DND-41 (cell line): ENCODE results near the gene AOPEP.

ENCODE experiments used
- ATAC-seq: fragments of 200-7000 bp; cut with Tn5 transposase; 3 replicates; pipeline ENCODE4 v1.9.1; 2021; ENCODE audit warnings: low read depth; ENCODE audit not compliant: insufficient read depth
- DNase-seq: peaks from one replicate; pipeline ENCODE4 v3.0.0-alpha.2; 2020
- H2AFZ ChIP-seq: 2 replicates; pipeline ENCODE4 v1.6.0; 2012; ENCODE audit warnings: low read depth, low read length
- H3K27ac ChIP-seq: 2 replicates; pipeline ENCODE4 v1.5.1; 2012; ENCODE audit warnings: low read length, inconsistent platforms
- H3K27me3 ChIP-seq: fragments of 200-600 bp; sonication (generic); 2 replicates; pipeline ENCODE4 v1.6.0; 2012; ENCODE audit warnings: low read length, mild to moderate bottlenecking, inconsistent platforms; ENCODE audit not compliant: insufficient read depth, poor library complexity
- H3K36me3 ChIP-seq: 2 replicates; pipeline ENCODE4 v1.5.1; 2012; ENCODE audit warnings: low read length, inconsistent platforms; ENCODE audit not compliant: insufficient read depth
- H3K4me1 ChIP-seq: 2 replicates; pipeline ENCODE4 v1.5.1; 2012; ENCODE audit warnings: mild to moderate bottlenecking, low read length; ENCODE audit not compliant: insufficient read depth
- H3K4me2 ChIP-seq: 2 replicates; pipeline ENCODE4 v1.6.0; 2012; ENCODE audit warnings: mild to moderate bottlenecking, moderate library complexity, low read length, inconsistent platforms; ENCODE audit not compliant: insufficient read depth
- H3K4me3 ChIP-seq, 2 experiments: fragments of 200-600 bp in 1 of 2; shearing (Covaris generic) in 1 of 2; 2 replicates each; pipeline ENCODE4 v1.5.1; 2012 to 2016; ENCODE audit warnings: inconsistent platforms in 2 of 2, low read length in 2 of 2, mild to moderate bottlenecking in 2 of 2, low read depth in 1 of 2, moderate library complexity in 1 of 2
- H3K79me2 ChIP-seq: 2 replicates; pipeline ENCODE4 v1.6.0; 2012; ENCODE audit warnings: low read length, inconsistent platforms; ENCODE audit not compliant: insufficient read depth
- H3K9ac ChIP-seq: 2 replicates; pipeline ENCODE4 v1.6.0; 2012; ENCODE audit warnings: low read depth, mild to moderate bottlenecking, inconsistent platforms, low read length, moderate library complexity
- H3K9me3 ChIP-seq: 2 replicates; pipeline ENCODE4 v1.5.1; 2012; ENCODE audit warnings: low read length, moderate library complexity, mild to moderate bottlenecking, inconsistent platforms; ENCODE audit not compliant: insufficient read depth, severe bottlenecking
- H4K20me1 ChIP-seq: 2 replicates; pipeline ENCODE4 v1.6.0; 2012; ENCODE audit warnings: low read length; ENCODE audit not compliant: insufficient read depth
- EZH2 ChIP-seq: IDR thresholded peaks from 3 replicates; pipeline ENCODE4 v1.6.1; 2012; ENCODE audit warnings: borderline replicate concordance, low read depth, mild to moderate bottlenecking, moderate library complexity, low read length, inconsistent platforms; ENCODE audit not compliant: severe bottlenecking
- TF ChIP-seq, protein P1 (sequence below): IDR thresholded peaks from 2 replicates; pipeline ENCODE4 v1.5.1; 2012; ENCODE audit warnings: borderline replicate concordance, low read length, moderate library complexity, mild to moderate bottlenecking; ENCODE audit not compliant: poor library complexity, severe bottlenecking; ENCODE audit errors: extremely low read depth

AOPEP gene

DNA sequence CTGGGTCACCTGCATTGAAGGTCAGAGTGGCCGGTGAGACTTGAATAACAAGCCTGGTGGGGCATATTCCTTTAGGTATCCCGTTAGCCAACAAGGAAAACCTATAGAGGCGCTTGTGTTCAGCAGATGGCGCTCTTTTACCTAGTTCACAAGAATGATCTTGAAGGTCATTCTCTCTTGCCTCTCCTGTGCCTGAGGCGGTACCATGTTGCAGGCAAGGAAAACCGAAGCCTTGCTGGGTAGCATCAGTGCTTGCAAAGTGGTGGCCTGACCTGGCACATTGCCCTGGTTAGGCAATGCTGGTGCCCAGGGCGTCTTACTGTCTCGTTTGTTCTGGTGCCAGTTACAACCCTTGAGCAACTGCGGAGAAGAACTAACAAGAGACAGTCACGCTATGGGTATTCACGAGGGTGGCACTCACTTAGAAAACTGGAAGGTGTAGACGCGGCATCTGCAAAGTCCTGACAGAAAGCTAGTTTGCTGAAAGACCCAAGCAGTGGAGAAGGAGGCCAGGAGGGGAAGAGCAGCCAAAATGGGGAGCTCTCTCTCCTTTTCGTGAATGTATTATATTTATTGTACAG is 56.7 kb downstream of the AOPEP start:
- 0 out of 2 replicates have a peak, but pooled peaks cover 3% of the 10 kb centered on the region for H4K20me1 ChIP-seq
- peak; percentile 54; the same call in 1 of the 3 replicates for ATAC-seq
- no peaks in the 10 kb centered on the region for H3K4me1 ChIP-seq
- H3K27ac ChIP-seq: no peak overlapping the region
- H2AFZ ChIP-seq: no peak overlapping the region
- no peaks in the 10 kb centered on the region for H3K36me3 ChIP-seq
- H3K4me2 ChIP-seq: no peak overlapping the region
- H3K9ac ChIP-seq: no peak overlapping the region
- no peaks in the 10 kb centered on the region for H3K9me3 ChIP-seq
- peak; percentile 42 for DNase-seq
- H3K79me2 ChIP-seq: no peaks in the 10 kb centered on the region
- no peak for TF ChIP-seq EZH2
- TF ChIP-seq, protein P1, sequence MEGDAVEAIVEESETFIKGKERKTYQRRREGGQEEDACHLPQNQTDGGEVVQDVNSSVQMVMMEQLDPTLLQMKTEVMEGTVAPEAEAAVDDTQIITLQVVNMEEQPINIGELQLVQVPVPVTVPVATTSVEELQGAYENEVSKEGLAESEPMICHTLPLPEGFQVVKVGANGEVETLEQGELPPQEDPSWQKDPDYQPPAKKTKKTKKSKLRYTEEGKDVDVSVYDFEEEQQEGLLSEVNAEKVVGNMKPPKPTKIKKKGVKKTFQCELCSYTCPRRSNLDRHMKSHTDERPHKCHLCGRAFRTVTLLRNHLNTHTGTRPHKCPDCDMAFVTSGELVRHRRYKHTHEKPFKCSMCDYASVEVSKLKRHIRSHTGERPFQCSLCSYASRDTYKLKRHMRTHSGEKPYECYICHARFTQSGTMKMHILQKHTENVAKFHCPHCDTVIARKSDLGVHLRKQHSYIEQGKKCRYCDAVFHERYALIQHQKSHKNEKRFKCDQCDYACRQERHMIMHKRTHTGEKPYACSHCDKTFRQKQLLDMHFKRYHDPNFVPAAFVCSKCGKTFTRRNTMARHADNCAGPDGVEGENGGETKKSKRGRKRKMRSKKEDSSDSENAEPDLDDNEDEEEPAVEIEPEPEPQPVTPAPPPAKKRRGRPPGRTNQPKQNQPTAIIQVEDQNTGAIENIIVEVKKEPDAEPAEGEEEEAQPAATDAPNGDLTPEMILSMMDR: peak; percentile 62
- no peak overlapping the region for H3K4me3 ChIP-seq
- no peaks in the 10 kb centered on the region for H3K27me3 ChIP-seq

DNA sequence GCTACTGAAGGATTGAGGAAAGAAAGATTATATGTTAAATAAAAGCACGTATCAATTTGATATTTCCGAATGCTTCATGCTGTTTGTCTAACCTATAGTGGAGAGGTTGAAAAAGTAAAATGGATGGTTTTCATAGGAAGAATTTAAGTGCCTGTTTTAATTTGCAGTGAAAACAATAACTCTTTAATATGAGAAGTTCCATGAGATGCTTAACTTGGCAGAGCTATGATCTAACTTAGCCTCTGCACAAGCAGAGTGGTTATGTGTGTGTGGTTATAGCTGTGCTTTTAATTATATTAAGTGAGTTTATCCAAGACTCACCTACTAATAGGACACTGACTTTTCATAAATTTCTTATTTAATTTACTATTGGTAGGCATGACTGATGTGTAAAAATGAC is 57.4 kb downstream of the AOPEP start:
- Histone ChIP-seq H3K4me1 (no peaks in the 10 kb centered on the region), H3K9ac (no peak overlapping the region)
- no peak for TF ChIP-seq EZH2
- TF ChIP-seq, protein P1: no peak

DNA sequence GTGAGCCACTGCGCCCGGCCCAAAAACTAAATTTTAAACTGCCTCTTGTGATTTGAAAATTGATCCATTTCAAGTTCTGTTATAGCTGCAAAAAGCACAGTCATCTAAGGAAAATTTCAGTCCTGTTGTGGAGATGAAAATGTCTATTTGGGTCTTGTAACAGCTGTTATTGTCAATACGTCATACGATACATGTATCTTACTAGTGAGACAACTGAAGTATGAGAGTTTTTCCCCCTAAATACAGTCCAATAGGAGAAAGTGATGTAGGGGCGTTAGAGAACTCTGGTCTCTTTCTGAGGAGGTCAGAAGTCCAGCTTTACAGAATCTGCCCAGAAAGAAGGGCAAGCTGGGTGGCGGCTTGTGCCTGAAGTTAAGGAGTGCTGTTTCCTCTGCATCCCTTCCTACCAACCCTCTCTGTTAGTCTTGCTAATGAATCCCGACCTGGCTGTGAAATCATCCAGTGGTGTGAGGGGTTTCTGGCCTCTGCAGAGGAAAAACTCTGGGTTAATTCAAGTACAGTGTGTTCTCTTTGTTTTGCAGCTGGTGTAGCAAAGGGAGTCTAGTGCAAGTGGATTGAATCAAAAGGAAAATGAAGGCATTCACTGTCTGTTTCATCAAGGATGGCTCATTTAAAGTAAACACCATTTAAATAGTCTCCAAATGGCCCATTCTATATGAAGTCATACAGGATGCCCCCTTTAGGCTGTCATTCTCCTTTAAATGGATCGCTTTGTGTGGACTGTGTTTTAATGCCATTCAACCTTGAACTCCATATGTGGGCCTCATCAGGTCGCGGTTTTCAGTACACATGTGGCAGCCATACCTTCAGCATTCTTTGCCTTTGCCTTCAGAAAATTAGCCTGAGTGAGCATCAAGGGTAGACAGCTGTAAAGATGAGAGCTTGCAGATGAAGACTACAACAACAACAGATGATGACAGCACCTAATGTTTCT is 59.0 kb downstream of the AOPEP start:
- no peak overlapping the region for H2AFZ ChIP-seq
- H3K27ac ChIP-seq: no peak overlapping the region
- TF ChIP-seq EZH2: no peak
- TF ChIP-seq, protein P1: no peak
- no peaks in the 10 kb centered on the region for H3K36me3 ChIP-seq
- no peaks in the 10 kb centered on the region for H3K4me1 ChIP-seq
- H3K9me3 ChIP-seq: no peaks in the 10 kb centered on the region
- H3K4me2 ChIP-seq: no peak overlapping the region
- DNase-seq (no peak), ATAC-seq (no peak)
- no peaks in the 10 kb centered on the region for H3K79me2 ChIP-seq
- H3K9ac ChIP-seq: no peak overlapping the region
- H3K27me3 ChIP-seq: no peaks in the 10 kb centered on the region
- H3K4me3 ChIP-seq: no peak overlapping the region
- 0 out of 2 replicates have a peak, but pooled peaks cover 3% of the 10 kb centered on the region for H4K20me1 ChIP-seq

More for the DNA sequence above, 57.4 kb downstream of the AOPEP start:
- Histone ChIP-seq H3K27ac (no peak overlapping the region), H4K20me1 (0 out of 2 replicates have a peak, but pooled peaks cover 3% of the 10 kb centered on the region), H3K27me3 (no peaks in the 10 kb centered on the region), H3K36me3 (no peaks in the 10 kb centered on the region), H2AFZ (no peak overlapping the region), H3K4me3 (no peak overlapping the region), H3K4me2 (no peak overlapping the region), H3K9me3 (no peaks in the 10 kb centered on the region), H3K79me2 (no peaks in the 10 kb centered on the region)
- no peak for DNase-seq
- no peak for ATAC-seq
